ENCODE data around the gene TDRD10.
"Not testable (repeated sequence)": the region's sequence is repeated elsewhere in the genome, so short reads cannot be mapped to it uniquely, and the experiment has no call there.

The TDRD10 gene

DNA sequence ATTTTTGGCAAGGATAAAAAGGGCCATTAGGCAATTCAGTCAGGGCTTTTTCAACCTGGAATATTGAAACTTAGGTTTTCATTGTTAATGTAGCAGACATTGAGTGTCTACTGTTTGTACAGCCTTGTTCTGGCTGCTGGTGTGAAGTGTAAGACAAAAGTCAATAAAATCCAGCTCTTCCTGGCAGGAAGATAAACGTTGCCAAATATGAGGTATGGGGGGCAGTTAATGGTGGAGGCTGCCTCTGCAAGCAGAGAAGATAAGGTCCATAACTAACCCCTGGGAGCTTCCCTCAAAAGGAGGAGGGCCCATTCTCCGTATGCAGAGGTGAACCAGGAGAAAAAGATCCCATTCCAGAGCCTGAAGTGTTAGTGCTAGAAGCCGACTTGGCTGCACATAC, 19.7 kb downstream of the TDRD10 start:
- no peak for DNase-seq
- in situ Hi-C loops (cut with HindIII; ENCODE audit: low pct_ligation_motif_present, low sequenced_read_pairs), result no loop called here
- Histone ChIP-seq H3K4me3 (ENCODE audit: low read depth, low read length) (no peak overlapping the region), H3K36me3 (replicated peaks) (no peaks in the 10 kb centered on the region), H3K27me3 (replicated peaks) (peaks cover 11% of the 10 kb centered on the region), H3K27ac (no peak overlapping the region)
- TF ChIP-seq, protein P1, sequence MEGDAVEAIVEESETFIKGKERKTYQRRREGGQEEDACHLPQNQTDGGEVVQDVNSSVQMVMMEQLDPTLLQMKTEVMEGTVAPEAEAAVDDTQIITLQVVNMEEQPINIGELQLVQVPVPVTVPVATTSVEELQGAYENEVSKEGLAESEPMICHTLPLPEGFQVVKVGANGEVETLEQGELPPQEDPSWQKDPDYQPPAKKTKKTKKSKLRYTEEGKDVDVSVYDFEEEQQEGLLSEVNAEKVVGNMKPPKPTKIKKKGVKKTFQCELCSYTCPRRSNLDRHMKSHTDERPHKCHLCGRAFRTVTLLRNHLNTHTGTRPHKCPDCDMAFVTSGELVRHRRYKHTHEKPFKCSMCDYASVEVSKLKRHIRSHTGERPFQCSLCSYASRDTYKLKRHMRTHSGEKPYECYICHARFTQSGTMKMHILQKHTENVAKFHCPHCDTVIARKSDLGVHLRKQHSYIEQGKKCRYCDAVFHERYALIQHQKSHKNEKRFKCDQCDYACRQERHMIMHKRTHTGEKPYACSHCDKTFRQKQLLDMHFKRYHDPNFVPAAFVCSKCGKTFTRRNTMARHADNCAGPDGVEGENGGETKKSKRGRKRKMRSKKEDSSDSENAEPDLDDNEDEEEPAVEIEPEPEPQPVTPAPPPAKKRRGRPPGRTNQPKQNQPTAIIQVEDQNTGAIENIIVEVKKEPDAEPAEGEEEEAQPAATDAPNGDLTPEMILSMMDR (IDR thresholded peaks at IDR 0.05; ENCODE audit: low read depth, low read length, missing control alignments), result no peak

DNA sequence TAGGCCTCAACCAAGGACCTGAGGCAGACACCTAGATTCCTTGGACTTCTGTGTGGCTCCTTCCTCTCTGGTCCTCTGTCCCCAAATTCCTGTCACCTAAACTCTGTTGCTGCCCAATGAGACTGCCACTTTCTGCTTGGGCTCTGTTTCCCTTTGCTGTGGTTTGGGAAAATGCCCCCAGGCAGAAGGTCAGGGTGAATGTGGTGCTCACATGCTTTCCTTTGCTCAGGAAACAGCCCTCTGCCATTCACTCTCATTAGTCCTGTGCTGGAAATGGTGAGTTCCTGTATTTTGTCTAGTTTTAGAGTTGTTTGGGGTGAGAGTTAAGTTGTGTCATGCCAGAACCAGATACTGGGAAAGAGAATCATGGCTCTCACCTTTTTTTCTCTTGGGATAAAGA, 22.9 kb downstream of the TDRD10 start:
- TF ChIP-seq, protein P1 (IDR thresholded peaks at IDR 0.05; ENCODE audit: low read depth, low read length, missing control alignments), result no peak
- H3K27me3 ChIP-seq (replicated peaks), result peaks cover 11% of the 10 kb centered on the region
- H3K27ac ChIP-seq, result no peak overlapping the region
- in situ Hi-C loops (cut with HindIII; ENCODE audit: low pct_ligation_motif_present, low sequenced_read_pairs), result no loop called here
- no peaks in the 10 kb centered on the region for H3K36me3 ChIP-seq (replicated peaks)
- no peak for DNase-seq
- H3K4me3 ChIP-seq (ENCODE audit: low read depth, low read length), result no peak overlapping the region

DNA sequence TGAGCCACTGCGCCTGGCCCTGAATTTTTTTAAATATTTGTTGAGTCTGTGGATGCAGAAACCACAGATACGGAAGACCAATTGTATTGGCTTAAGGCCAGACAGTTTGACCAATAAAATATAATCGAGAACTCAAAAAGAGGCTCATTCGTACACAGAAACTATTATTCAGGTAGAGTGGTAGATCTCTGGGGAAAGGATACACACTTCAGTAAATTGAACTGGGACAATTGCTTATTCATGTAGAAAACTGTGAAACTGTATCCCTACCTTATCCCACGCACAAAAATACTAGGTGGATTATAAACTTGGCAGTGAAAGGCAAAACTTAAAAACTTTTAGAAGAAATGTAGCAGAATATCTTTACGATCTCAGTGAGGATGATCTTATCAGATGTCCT, 25.2 kb downstream of the TDRD10 start:
- in situ Hi-C loops (cut with HindIII; ENCODE audit: low pct_ligation_motif_present, low sequenced_read_pairs), result no loop called here
- Histone ChIP-seq H3K27me3 (replicated peaks) (peaks cover 3% of the 10 kb centered on the region), H3K36me3 (replicated peaks) (no peaks in the 10 kb centered on the region), H3K27ac (no peak overlapping the region), H3K4me3 (ENCODE audit: low read depth, low read length) (no peak overlapping the region)
- DNase-seq, result no peak
- TF ChIP-seq, protein P1 (IDR thresholded peaks at IDR 0.05; ENCODE audit: low read depth, low read length, missing control alignments), result no peak

DNA sequence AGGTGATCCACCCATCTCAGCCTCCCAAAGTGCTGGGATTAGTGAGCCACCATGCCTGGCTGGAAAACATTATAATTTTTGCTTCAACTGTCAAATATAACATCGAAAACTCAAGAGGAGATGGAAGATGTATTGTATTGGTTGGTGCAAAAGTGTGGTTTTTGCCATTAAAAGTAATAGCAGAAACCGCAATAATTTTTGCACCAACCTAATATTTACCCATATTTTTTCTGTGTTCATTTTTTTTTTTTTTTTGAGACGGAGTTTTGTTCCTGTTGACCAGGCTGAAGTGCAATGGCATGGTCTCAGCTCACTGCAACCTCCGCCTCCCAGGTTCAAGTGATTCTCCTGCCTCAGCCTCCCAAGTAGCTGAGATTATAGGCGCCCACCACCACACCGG, 27.3 kb downstream of the TDRD10 start:
- Histone ChIP-seq H3K27me3 (replicated peaks) (no peaks in the 10 kb centered on the region), H3K4me3 (ENCODE audit: low read depth, low read length) (no peak overlapping the region), H3K27ac (no peak overlapping the region), H3K36me3 (replicated peaks) (no peaks in the 10 kb centered on the region)
- TF ChIP-seq, protein P1 (IDR thresholded peaks at IDR 0.05; ENCODE audit: low read depth, low read length, missing control alignments), result no peak
- no peak for DNase-seq
- in situ Hi-C loops (cut with HindIII; ENCODE audit: low pct_ligation_motif_present, low sequenced_read_pairs), result no loop called here

DNA sequence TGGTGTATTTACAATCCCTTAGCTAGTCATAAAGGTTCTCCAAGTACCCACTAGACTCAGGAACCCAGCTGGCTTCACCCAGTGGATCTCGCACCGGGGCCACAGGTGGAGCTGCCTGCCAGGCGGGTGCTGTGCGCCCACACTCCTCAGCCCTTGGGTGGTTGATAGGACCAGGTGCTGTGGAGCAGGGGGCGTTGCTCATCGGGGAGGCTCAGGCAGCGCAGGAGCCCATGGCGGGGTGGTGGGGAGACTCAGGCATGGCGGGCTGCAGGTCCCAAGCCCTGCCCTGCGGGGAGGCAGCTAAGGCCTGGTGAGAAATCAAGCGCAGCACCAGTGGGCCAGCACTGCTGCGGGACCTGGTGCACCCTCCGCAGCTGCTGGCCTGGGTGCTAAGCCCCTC, 29.9 kb downstream of the TDRD10 start:
- H3K4me3 ChIP-seq (ENCODE audit: low read depth, low read length); H3K27ac ChIP-seq; DNase-seq; H3K27me3 ChIP-seq (replicated peaks); in situ Hi-C loops (cut with HindIII; ENCODE audit: low pct_ligation_motif_present, low sequenced_read_pairs); H3K36me3 ChIP-seq (replicated peaks): not testable (repeated sequence)

DNA sequence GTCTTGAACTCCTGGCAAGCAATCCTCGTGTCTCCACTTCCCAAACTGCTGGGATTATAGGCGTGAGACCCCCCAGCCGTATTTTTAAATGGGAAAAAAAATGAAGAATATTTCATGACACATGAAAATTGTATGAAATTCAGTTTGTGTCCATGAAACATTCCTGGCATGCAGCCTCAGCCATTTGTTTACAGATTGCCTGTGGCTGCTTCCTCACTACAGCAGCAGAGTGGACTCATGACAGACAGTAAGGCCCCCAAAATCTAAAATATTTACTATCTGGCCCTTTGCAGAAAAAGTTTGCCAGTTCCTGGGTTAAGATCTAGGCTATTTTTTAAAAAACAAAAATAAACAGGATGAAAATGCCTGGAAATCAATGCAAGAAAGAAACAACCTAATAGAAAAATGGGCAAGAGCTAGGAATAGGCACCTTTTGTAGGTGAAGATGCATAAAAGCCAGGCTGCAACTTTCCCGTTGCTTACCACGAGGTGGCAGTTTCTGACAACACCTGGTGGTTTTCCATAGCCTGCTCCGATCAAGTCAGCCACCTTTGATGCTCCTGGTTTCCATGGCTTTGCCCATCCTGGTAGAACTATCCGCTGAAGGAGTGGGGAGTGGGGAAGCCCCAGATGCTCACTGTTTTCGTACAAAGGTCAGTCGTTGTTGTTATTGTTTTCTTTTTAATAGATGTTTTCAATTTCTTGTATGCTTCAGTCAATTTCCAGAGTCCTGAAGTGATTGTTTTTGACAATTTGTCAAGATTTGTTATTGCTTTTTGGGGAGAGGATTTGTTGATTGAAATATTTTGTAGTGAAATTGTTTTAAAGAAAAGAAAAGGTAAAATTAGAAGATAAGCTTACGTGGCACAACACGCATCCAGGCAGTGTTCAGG, 32.2 kb downstream of the TDRD10 start:
- in situ Hi-C loops (cut with HindIII; ENCODE audit: low pct_ligation_motif_present, low sequenced_read_pairs), result no loop called here
- H3K36me3 ChIP-seq (replicated peaks), result no peaks in the 10 kb centered on the region
- TF ChIP-seq, protein P1 (IDR thresholded peaks at IDR 0.05; ENCODE audit: low read depth, low read length, missing control alignments), result peak; percentile 64
- no peak overlapping the region for H3K4me3 ChIP-seq (ENCODE audit: low read depth, low read length)
- no peak overlapping the region for H3K27ac ChIP-seq
- no peak for DNase-seq
- no peaks in the 10 kb centered on the region for H3K27me3 ChIP-seq (replicated peaks)

Measured in brain microvascular endothelial cell (primary cell).